Smooth muscle cell (in vitro differentiated cells): Measurements from ENCODE around the gene TJAP1. TPM values are rescaled to one million over a fixed set of nuclear protein-coding genes. Genes with fewer than 3 reads are reported as not detected.

Experiments used
- DNase-seq: peaks from one replicate; lab custom pipeline; 2025; ENCODE audit not compliant: unreplicated experiment; lab: John Stamatoyannopoulos, UW
- H2AFZ ChIP-seq: fragments of 200-600 bp; sonication (generic); 2 replicates; pipeline ENCODE4 v1.6.0; 2016; ENCODE audit warnings: antibody characterized with exemption, low read depth, mild to moderate bottlenecking
- H3F3A ChIP-seq: fragments of 200-600 bp; sonication (generic); 2 replicates; pipeline ENCODE4 v1.6.0; 2017; ENCODE audit warnings: antibody characterized with exemption, low read depth
- H3K27ac ChIP-seq: fragments of 200-600 bp; sonication (generic); 2 replicates; pipeline ENCODE4 v1.5.1; 2016; ENCODE audit warnings: low read depth, mild to moderate bottlenecking
- H3K27me3 ChIP-seq: fragments of 200-600 bp; sonication (generic); 2 replicates; pipeline ENCODE4 v1.6.1; 2016; ENCODE audit warnings: low read depth, mild to moderate bottlenecking
- H3K36me3 ChIP-seq: fragments of 200-600 bp; sonication (generic); 2 replicates; pipeline ENCODE4 v1.5.1; 2016; ENCODE audit warnings: low read depth
- H3K4me1 ChIP-seq: fragments of 200-600 bp; sonication (generic); 2 replicates; pipeline ENCODE4 v1.5.1; 2016; ENCODE audit warnings: low read depth
- H3K4me2 ChIP-seq: fragments of 200-600 bp; sonication (generic); 2 replicates; pipeline ENCODE4 v1.6.0; 2016; ENCODE audit warnings: mild to moderate bottlenecking
- H3K4me3 ChIP-seq: fragments of 200-600 bp; sonication (generic); 2 replicates; pipeline ENCODE4 v1.5.1; 2016; ENCODE audit warnings: mild to moderate bottlenecking
- H3K79me2 ChIP-seq: fragments of 200-600 bp; sonication (generic); 2 replicates; pipeline ENCODE4 v1.6.0; 2016; ENCODE audit warnings: low read depth, mild to moderate bottlenecking
- H3K9ac ChIP-seq: fragments of 200-600 bp; sonication (generic); 2 replicates; pipeline ENCODE4 v1.6.0; 2016; ENCODE audit warnings: low read depth
- H3K9me3 ChIP-seq: fragments of 200-600 bp; sonication (generic); replicated peaks from 2 replicates; pipeline ENCODE4 v1.5.1; 2016; ENCODE audit warnings: low read depth
- H4K20me1 ChIP-seq: fragments of 200-600 bp; sonication (generic); 2 replicates; pipeline ENCODE4 v1.6.0; 2016; ENCODE audit warnings: low read depth
- WGBS: methylation state at CpG from one replicate; pipeline ENCODE4 v1.1.7; 2016; ENCODE audit warnings: low lambda C conversion rate; 5-methylcytosine and 5-hydroxymethylcytosine counted together
- polyA plus RNA-seq: library from polyadenylated mRNA; unstranded; fragments of >200 nt; fragmentation: Nextera tagmentation; extraction: Ambion mirVana; gene quantifications from 2 replicates; pipeline ENCODE4 v1.2.1, GENCODE V29; 2016
- total RNA-seq: library from RNA; depleted of rRNA; stranded (reverse); fragments of >200 nt; gene quantifications from 2 replicates; pipeline ENCODE4 v1.2.3, GENCODE V29; 2014
- TF ChIP-seq, protein P1 (sequence below): fragments of 200-600 bp; sonication (generic); IDR thresholded peaks from 2 replicates; pipeline ENCODE4 v1.5.1; 2017; ENCODE audit warnings: borderline replicate concordance, mild to moderate bottlenecking, antibody characterized with exemption; ENCODE audit not compliant: insufficient read depth, poor library complexity, severe bottlenecking

Gene TJAP1
- total and polyA plus RNA-seq, 2 experiments from 2014 or later, result 9.3 to 13.5 TPM

GRCh38 chr6:43472515-43472914 lies 4.9 kb upstream of the TJAP1 start:
- no peak overlapping the region for H3K9ac ChIP-seq
- no peaks in the 10 kb centered on the region for H3K36me3 ChIP-seq
- H4K20me1 ChIP-seq, result no peaks in the 10 kb centered on the region
- H3K79me2 ChIP-seq, result no peaks in the 10 kb centered on the region
- TF ChIP-seq, protein P1, sequence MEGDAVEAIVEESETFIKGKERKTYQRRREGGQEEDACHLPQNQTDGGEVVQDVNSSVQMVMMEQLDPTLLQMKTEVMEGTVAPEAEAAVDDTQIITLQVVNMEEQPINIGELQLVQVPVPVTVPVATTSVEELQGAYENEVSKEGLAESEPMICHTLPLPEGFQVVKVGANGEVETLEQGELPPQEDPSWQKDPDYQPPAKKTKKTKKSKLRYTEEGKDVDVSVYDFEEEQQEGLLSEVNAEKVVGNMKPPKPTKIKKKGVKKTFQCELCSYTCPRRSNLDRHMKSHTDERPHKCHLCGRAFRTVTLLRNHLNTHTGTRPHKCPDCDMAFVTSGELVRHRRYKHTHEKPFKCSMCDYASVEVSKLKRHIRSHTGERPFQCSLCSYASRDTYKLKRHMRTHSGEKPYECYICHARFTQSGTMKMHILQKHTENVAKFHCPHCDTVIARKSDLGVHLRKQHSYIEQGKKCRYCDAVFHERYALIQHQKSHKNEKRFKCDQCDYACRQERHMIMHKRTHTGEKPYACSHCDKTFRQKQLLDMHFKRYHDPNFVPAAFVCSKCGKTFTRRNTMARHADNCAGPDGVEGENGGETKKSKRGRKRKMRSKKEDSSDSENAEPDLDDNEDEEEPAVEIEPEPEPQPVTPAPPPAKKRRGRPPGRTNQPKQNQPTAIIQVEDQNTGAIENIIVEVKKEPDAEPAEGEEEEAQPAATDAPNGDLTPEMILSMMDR, result no peak
- no peaks in the 10 kb centered on the region for H3F3A ChIP-seq
- H3K27ac ChIP-seq, result no peak overlapping the region
- H2AFZ ChIP-seq, result no peak overlapping the region
- no peak overlapping the region for H3K4me3 ChIP-seq
- no peak overlapping the region for H3K4me2 ChIP-seq
- no peaks in the 10 kb centered on the region for H3K9me3 ChIP-seq
- DNase-seq, result no peak
- no peaks in the 10 kb centered on the region for H3K4me1 ChIP-seq
- WGBS, result 98% methylated on average over 4 of the region's 4 CpGs
- no peaks in the 10 kb centered on the region for H3K27me3 ChIP-seq

DNA sequence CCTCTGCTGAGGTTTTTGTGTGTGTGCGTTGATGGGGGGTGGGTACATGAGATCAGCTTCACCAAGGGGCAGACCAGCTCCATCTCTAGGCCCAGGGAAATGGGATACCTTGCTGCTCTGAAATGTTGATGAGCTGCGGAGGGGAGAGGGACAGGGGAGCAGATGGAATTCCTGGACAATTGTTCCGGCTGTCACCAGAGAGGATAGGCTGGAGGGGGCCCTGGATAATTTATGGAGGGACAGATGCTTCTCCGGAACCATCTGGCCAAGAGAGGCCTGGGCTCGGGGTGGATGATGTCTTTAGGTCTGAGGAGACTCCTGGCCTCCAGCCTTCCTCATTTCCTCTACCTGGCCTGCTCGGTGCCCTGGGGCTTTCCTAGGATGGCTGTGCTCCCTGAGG lies 1.9 kb upstream of the TJAP1 start:
- no peak for DNase-seq
- Histone ChIP-seq H4K20me1 (no peaks in the 10 kb centered on the region), H3K79me2 (peaks cover 29% of the 10 kb centered on the region), H3K27ac (no peak overlapping the region), H3K36me3 (no peaks in the 10 kb centered on the region), H2AFZ (no peak overlapping the region), H3K4me3 (no peak overlapping the region), H3K4me2 (no peak overlapping the region), H3K4me1 (peaks cover 12% of the 10 kb centered on the region), H3K9me3 (no peaks in the 10 kb centered on the region), H3K27me3 (no peaks in the 10 kb centered on the region), H3F3A (no peaks in the 10 kb centered on the region), H3K9ac (no peak overlapping the region)
- TF ChIP-seq, protein P1, result no peak
- 90% methylated on average over 6 of the region's 6 CpGs for whole genome bisulfite sequencing

DNA sequence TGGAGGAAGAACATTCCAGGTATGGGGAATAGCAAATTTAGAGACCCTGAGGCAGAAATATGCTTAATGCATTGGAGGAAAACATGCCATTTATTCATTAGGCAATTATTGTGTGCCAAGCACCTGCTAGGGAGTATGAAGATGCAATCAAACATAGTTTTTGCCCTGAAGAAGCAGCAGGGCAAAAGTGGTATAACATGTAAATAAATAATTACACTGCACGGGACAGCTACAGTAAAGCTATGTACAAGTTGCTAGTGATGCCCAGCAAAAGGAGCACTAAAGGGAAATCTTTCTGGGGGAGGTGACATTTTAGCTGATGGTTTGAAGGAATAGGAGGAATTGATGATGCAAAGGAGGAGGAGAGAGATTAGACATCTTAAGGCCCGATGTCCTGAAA lies 624 bp upstream of the TJAP1 start:
- Histone ChIP-seq H3K36me3 (no peaks in the 10 kb centered on the region), H3F3A (peaks cover 3% of the 10 kb centered on the region), H3K27ac (peak overlapping the region; percentile 80), H3K27me3 (no peaks in the 10 kb centered on the region), H2AFZ (peak overlapping the region; percentile 99), H3K4me1 (peaks cover 12% of the 10 kb centered on the region), H3K9ac (peak overlapping the region; percentile 96), H3K9me3 (no peaks in the 10 kb centered on the region), H3K79me2 (peaks cover 41% of the 10 kb centered on the region), H3K4me3 (peak overlapping the region; percentile 77), H4K20me1 (peaks cover 8% of the 10 kb centered on the region), H3K4me2 (peak overlapping the region; percentile 97)
- TF ChIP-seq, protein P1, result no peak
- DNase-seq, result no peak
- WGBS, result 68% methylated on average over 2 of the region's 2 CpGs

- peak overlapping the region; percentile 97 for H3K4me2 ChIP-seq
- WGBS, result 48% methylated on average over 3 of the region's 3 CpGs
- H3K9me3 ChIP-seq, result no peaks in the 10 kb centered on the region
- H3K27ac ChIP-seq, result peak overlapping the region; percentile 80
- no peaks in the 10 kb centered on the region for H3K27me3 ChIP-seq
- H4K20me1 ChIP-seq, result peaks cover 20% of the 10 kb centered on the region
- H3K79me2 ChIP-seq, result peaks cover 52% of the 10 kb centered on the region
- DNase-seq, result no peak
- peaks cover 12% of the 10 kb centered on the region for H3K4me1 ChIP-seq
- peak overlapping the region; percentile 77 for H3K4me3 ChIP-seq
- H2AFZ ChIP-seq, result peak overlapping the region; percentile 99
- no peaks in the 10 kb centered on the region for H3K36me3 ChIP-seq
- H3F3A ChIP-seq, result peaks cover 3% of the 10 kb centered on the region
- TF ChIP-seq, protein P1, result no peak
- H3K9ac ChIP-seq, result peak overlapping the region; percentile 96
Measured at GRCh38 chr6:43478008-43478372, 620 bp downstream of the TJAP1 start.
